LoVo (cell line): ENCODE data around the gene MSANTD1.
"Not testable (repeated sequence)": the region's sequence is repeated elsewhere in the genome, so short reads cannot be mapped to it uniquely, and the experiment has no call there.

ENCODE experiments used
- DNase-seq: peaks from one replicate; pipeline ENCODE4 v3.0.0-alpha.2; 2016; ENCODE audit warnings: low spot score

The MSANTD1 gene

GRCh38 chr4:3290889-3291321 is 41.9 kb downstream of the MSANTD1 start:
- no peak for DNase-seq

- DNase-seq = peak; percentile 61
Measured at GRCh38 chr4:3291411-3291968, 42.5 kb downstream of the MSANTD1 start.

GRCh38 chr4:3291969-3292570 is 43.1 kb downstream of the MSANTD1 start:
- DNase-seq = peak; percentile 50

- peak; percentile 92 for DNase-seq
Measured at GRCh38 chr4:3292571-3293400, 43.8 kb downstream of the MSANTD1 start, which contains the start of gene RGS12. RGS12 (plus strand) TSS chr4:3293021; CDS start chr4:3316171, 23,150 bp downstream.

- DNase-seq = no peak
Measured at GRCh38 chr4:3293401-3294391, 44.7 kb downstream of the MSANTD1 start.

- no peak for DNase-seq
Measured at GRCh38 chr4:3294401-3295241, 45.7 kb downstream of the MSANTD1 start.

- DNase-seq = no peak
Measured at GRCh38 chr4:3295837-3296624, 47.1 kb downstream of the MSANTD1 start.

- no peak for DNase-seq
Measured at GRCh38 chr4:3296651-3297050, 47.7 kb downstream of the MSANTD1 start.

GRCh38 chr4:3297066-3297859 is 48.3 kb downstream of the MSANTD1 start:
- DNase-seq = no peak

GRCh38 chr4:3299122-3299975 is 50.4 kb downstream of the MSANTD1 start:
- no peak for DNase-seq

- DNase-seq = no peak
Measured at GRCh38 chr4:3299976-3300671, 51.2 kb downstream of the MSANTD1 start.

- DNase-seq = not testable (repeated sequence)
Measured at GRCh38 chr4:3300882-3301281, 51.9 kb downstream of the MSANTD1 start.

GRCh38 chr4:3301450-3302172 is 52.7 kb downstream of the MSANTD1 start:
- DNase-seq = no peak

GRCh38 chr4:3302173-3302785 is 53.3 kb downstream of the MSANTD1 start:
- no peak for DNase-seq

- no peak for DNase-seq
Measured at GRCh38 chr4:3302786-3303564, 54.0 kb downstream of the MSANTD1 start.

GRCh38 chr4:3303565-3303824 is 54.5 kb downstream of the MSANTD1 start:
- DNase-seq = no peak
